ENCODE measurements around the gene PUS7.
"Not testable (repeated sequence)": the region's sequence is repeated elsewhere in the genome, so short reads cannot be mapped to it uniquely, and the experiment has no call there.

The PUS7 gene

DNA sequence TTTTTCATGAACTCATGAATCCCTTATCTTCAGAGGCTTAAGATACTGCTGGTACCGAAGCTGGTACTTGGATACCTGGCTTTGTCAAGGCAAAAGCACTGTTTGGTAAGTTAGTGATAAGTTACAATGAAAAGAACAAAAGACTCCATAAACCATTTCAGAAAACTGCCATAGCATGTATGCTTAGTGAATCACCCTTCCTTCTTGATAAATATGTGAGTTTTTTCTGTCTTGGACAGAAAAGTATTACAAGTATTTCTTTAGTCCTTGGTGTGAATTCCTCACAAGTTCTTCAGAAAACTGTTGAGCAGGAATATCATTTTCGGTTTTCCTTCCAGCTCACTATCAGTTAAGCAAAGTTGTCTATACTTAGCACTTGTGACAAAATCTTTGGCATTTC, 25.6 kb downstream of the PUS7 start:
- DNase-seq: no peak

- DNase-seq: no peak
Measured at GRCh38 chr7:105493923-105494315, 28.2 kb downstream of the PUS7 start.

DNA sequence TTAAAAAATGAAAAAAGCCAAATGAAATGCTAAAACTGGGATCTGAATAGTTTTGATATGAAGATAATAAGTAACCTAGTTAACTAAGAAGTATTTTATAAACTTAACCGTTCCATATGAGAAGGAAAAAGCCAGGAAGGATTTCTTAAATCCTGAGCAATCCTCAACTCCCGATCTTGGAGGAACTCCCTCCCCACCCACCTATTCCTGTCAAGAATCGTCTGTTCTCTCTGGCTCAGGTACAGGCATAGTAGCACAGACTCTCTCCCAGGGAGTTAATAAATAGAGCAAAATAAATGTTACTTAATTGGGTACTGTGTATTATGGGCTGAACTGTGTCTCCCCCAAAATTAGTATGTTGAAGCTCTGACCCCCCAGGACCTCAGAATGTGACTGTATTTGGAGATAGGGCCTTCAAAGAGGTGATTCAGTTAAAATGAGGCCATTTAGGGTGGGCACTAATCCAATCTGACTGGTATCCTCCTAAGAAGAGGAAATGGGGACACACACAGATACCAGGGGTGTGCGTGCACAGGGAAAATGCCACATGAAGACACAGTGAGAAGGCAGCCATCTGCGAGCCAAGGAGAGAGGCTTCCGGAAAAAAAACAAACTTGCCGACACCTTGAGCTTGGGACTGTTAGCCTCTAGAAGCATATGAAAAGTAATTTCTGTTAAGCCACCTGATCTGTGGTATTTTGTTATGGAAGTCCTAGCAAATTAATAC, 28.7 kb downstream of the PUS7 start:
- DNase-seq: no peak

GRCh38 chr7:105489409-105489808, 32.7 kb downstream of the PUS7 start:
- no peak for DNase-seq

GRCh38 chr7:105487579-105488571, 34.2 kb downstream of the PUS7 start:
- peak in 1 of 2 experiments; percentile 10 for DNase-seq

DNA sequence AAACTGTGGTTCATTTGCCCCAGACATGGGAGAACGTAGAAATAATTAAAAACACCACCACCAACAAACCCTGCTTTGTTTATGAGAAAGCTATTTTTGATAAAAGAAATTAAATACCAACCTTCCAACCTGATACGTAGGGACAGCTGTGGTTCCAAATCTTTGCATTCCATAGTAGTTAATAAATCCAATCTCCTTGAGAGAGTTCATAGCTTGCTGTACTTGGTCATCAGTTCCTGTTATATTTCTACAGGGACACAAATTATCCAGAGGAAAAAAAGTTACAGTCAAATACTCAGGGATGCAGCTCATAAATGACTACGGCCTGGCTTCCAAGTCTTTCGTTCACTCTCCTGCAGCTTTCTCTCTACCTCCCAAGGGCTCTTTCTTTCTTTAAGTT, 41.1 kb downstream of the PUS7 start:
- DNase-seq: no peak

DNA sequence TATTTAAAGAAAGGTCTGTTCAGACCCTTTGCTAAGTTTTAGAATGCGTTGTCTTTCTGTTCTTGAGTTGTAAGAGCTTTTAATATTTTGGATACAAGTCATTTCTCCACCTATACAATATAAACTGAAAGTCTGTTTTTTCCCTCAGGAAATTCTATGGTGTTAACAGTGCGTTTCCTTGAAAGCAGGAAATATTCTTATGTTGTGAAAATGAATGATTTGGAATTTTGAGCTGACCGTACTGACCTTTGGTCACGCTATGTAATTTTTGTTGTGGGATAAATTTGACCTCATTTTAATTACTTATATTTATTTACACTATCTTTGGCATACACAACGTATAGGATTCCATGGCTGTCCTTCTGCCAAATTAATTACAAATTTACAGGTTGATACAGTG, 43.5 kb downstream of the PUS7 start:
- no peak for DNase-seq

- no peak for DNase-seq
Measured at GRCh38 chr7:105477908-105478307, 44.2 kb downstream of the PUS7 start.

GRCh38 chr7:105474045-105474444, 48.0 kb downstream of the PUS7 start:
- DNase-seq: no peak

DNA sequence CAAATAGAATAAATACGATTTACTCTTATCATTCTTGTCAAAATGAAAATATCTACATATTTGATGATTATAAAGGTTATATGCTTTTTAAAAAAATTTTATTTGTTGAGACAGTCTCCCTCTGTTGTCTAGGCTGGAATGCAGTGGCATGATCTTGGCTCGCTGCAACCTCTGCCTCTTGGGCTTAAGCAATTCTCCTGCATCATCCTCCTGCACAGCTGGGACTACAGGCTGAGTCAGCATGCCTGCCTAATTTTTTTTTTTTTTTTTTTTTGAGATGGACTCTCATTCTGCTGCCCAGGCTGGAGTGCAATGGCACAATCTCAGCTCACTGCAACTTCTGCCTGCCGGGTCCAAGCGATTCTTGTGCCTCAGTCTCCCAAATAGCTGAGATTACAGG, 48.9 kb downstream of the PUS7 start:
- DNase-seq: no peak

DNA sequence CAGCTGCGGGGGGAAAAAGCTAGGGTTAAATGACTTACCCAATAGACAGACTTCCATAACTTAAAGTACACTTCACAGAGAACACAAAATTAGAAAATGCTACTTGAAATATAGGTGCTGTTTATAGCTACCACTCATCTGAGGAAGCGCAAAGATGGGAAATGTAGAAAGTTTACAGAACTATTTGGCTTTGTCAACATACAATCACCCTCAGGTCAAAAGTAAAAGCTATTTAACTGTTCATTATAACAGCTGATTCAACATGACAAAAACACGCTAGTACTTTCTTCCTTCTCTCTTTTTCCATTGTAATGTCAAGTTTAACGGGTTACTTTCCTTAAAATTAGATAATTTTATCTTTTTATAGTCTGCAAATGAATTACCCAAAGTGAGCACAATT, 51.2 kb downstream of the PUS7 start:
- DNase-seq: no peak

DNA sequence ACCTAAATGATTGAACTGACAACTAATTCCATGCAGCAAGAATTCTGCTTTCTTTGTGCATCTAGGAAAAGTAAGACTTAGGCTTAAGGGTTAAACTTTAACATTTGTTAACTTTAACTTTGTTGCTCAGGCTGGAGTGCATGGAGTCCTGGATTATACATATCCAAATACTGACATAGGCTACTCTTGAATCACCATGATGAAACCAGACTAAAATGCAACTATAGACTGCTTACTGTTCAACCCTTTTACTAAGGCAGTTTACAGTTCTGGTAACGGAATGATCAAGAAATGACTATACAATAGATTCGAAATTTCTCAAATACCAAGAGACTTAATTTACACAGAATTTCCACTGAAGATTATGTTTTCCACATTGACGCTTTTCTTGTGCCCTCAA, 52.0 kb downstream of the PUS7 start:
- no peak for DNase-seq

GRCh38 chr7:105462765-105463420, 59.2 kb downstream of the PUS7 start:
- no peak for DNase-seq

GRCh38 chr7:105461518-105461917, 60.6 kb downstream of the PUS7 start:
- DNase-seq: no peak

DNA sequence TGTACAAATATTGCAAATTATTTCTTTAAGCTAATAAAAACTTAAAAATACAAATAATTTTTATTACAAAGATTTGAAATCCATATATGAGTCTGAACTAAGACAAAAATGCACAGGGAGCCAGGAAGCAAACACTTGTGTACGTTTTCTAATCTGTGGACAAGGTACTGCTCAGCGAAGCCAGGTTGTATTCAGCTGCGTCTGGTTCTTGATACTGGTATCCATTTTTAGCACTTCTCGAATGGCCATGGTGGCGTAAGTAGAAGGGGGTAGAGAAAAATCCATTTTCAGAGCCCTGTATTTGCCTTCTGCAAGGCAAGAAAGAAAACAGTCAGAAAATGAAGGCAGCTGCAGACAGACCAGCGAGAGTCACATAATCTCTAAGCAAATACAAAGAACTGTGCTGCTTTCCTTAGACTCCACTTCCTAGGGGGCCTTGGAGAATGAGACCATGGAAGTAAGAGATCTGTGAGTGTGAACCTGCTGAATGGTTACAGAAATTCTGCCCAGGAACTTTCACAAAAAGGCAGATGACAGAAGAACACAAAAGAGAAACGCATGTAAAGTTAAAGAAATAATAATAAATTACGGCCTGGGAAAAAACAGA, 64.3 kb downstream of the PUS7 start:
- DNase-seq: no peak

DNA sequence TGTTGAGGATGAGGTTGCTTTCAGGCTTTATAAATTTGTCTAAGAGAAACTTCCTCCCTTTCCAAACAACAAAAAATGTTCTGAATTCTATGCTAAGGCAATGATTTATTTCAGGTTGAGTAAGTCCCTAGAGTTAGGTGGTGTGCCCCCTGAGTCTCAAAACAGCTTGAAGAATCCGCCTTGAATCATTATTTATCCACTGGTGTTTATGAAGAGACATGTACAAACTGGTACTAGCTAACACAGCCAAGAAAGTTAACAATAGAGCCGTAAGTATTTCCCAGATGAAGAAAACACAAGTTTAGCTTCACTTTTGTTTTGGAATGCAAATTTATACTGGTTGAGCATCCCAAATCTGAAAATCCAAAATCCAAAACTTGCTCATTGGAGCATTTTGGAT, 67.2 kb downstream of the PUS7 start:
- DNase-seq: no peak

- no peak for DNase-seq
Measured at GRCh38 chr7:105454095-105454747, 67.8 kb downstream of the PUS7 start.

- no peak for DNase-seq
Measured at GRCh38 chr7:105452085-105452484, 70.0 kb downstream of the PUS7 start.

GRCh38 chr7:105450870-105451269, 71.2 kb downstream of the PUS7 start:
- DNase-seq: not testable (repeated sequence)

DNA sequence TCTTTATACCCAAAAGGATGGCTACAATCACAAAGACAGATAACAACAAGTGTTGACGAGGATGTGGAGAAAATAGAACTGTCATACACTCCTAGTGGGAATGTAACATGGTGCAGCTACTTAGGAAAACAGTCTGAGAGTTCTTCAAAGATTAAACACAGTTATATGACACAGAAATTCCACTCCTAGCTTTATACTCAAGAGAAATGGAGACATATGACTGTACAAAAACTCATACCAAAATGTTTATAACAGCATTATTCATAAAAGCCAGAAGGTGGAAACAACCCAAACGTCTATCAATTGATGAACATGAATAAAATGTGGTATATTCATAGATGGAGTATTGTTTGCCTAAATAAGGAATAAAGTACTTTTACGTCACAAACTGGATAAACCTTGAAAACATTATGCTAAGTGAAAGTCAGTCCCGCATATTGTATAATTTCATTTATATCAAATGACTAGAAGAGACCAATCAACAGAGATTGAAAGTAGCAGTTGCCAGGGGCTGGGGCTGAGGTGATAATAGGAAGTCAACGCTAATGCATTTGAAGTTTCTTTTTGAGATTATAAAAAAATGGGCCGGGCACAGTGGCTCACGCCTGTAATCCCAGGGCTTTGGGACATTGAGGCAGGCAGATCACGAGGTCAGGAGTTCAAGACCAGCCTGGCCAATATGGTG, 71.8 kb downstream of the PUS7 start:
- no peak for DNase-seq

DNA sequence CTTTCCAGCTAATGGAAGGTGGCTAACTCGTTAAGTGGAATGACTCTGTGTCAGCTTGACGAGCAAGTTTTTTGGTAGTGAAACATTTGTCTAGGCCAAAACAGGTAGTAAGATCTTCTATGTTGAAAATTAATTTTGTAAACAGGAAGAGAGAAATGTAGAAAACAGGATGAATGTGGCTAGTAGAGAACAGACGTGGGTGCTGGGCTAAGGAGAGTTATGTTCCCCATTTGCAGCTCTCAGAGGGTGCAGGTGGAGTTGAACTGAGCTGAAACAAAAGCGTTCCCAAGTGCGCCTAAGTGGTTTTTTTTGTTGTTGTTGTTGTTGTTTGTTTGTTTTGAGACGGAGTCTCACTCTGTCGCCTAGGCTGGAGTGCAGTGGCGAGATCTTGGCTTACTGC, 73.9 kb downstream of the PUS7 start:
- no peak for DNase-seq
